ENCODE measurements around the gene ZNF516. TPM values are rescaled to one million over a fixed set of nuclear protein-coding genes. Genes with fewer than 3 reads are reported as not detected.

The ZNF516 gene
- total and polyA plus RNA-seq, 9 donors: 13.5 to 110 (median 95.2) TPM

- WGBS, 3 donors: 93 to 99% (median 99%) methylated on average over 3 of the region's 3 CpGs
- no peak for DNase-seq
- Histone ChIP-seq H3K4me3 (no peak overlapping the region), H3K36me3 (no peaks in the 10 kb centered on the region), H3K27ac (no peak overlapping the region), H3K9me3 (no peaks in the 10 kb centered on the region), H3K27me3 (no peaks in the 10 kb centered on the region), H3K4me1 (ENCODE audit: insufficient read depth) (peaks cover 5% of the 10 kb centered on the region)
- TF ChIP-seq EP300 (IDR thresholded peaks at IDR 0.05) (no peak), CTCF (IDR thresholded peaks at IDR 0.05) (no peak), POLR2A (IDR thresholded peaks at IDR 0.05) (no peak)
- intact Hi-C loops (cut with DNase I): loop anchor here in 1 of 4 donors (5.0 kb wide), 1 partner anchor 1697 kb away; no protein-coding TSS in a partner anchor
Measured at GRCh38 chr18:76343938-76344569, 151.0 kb downstream of the ZNF516 start.

GRCh38 chr18:76340410-76340809 lies 154.6 kb downstream of the ZNF516 start:
- no peaks in the 10 kb centered on the region for H3K36me3 ChIP-seq
- H3K27ac ChIP-seq: no peak overlapping the region
- peaks cover 2% of the 10 kb centered on the region for H3K4me1 ChIP-seq (ENCODE audit: insufficient read depth)
- WGBS, 3 donors: 89 to 96% (median 95%) methylated on average over 2 of the region's 2 CpGs
- intact Hi-C loops (cut with DNase I): loop anchor here in 1 of 4 donors (5.0 kb wide), 1 partner anchor 1693 kb away; no protein-coding TSS in a partner anchor
- H3K27me3 ChIP-seq: no peaks in the 10 kb centered on the region
- no peak overlapping the region for H3K4me3 ChIP-seq
- no peaks in the 10 kb centered on the region for H3K9me3 ChIP-seq
- no peak for TF ChIP-seq CTCF (IDR thresholded peaks at IDR 0.05)
- TF ChIP-seq EP300 (IDR thresholded peaks at IDR 0.05): no peak
- TF ChIP-seq POLR2A (IDR thresholded peaks at IDR 0.05): no peak
- no peak for DNase-seq

- Histone ChIP-seq H3K4me3 (no peak overlapping the region), H3K27ac (no peak overlapping the region), H3K36me3 (no peaks in the 10 kb centered on the region), H3K27me3 (no peaks in the 10 kb centered on the region), H3K4me1 (ENCODE audit: insufficient read depth) (peaks cover 2% of the 10 kb centered on the region), H3K9me3 (no peaks in the 10 kb centered on the region)
- TF ChIP-seq EP300 (IDR thresholded peaks at IDR 0.05) (no peak), CTCF (IDR thresholded peaks at IDR 0.05) (no peak), POLR2A (IDR thresholded peaks at IDR 0.05) (no peak)
- intact Hi-C loops (cut with DNase I): no loop called here
- WGBS, 3 donors: 58 to 66% (median 62%) methylated on average over 2 of the region's 2 CpGs
- DNase-seq: no peak
Measured at GRCh38 chr18:76339246-76339620, 155.8 kb downstream of the ZNF516 start.

- no peak for DNase-seq
- no peak for TF ChIP-seq CTCF (IDR thresholded peaks at IDR 0.05)
- no peak for TF ChIP-seq POLR2A (IDR thresholded peaks at IDR 0.05)
- TF ChIP-seq EP300 (IDR thresholded peaks at IDR 0.05): no peak
- peaks cover 2% of the 10 kb centered on the region for H3K4me1 ChIP-seq (ENCODE audit: insufficient read depth)
- intact Hi-C loops (cut with DNase I): no loop called here
- no peaks in the 10 kb centered on the region for H3K36me3 ChIP-seq
- H3K27ac ChIP-seq: no peak overlapping the region
- 85 to 89% (median 85%) methylated on average over 5 of the region's 5 CpGs for WGBS, 3 donors
- no peaks in the 10 kb centered on the region for H3K27me3 ChIP-seq
- H3K9me3 ChIP-seq: no peaks in the 10 kb centered on the region
- H3K4me3 ChIP-seq: no peak overlapping the region
Measured at GRCh38 chr18:76338619-76339245, 156.3 kb downstream of the ZNF516 start.
